Measurements from ENCODE around the gene ACSF3. TPM values are rescaled to one million over a fixed set of nuclear protein-coding genes. Genes with fewer than 3 reads are reported as not detected.

ACSF3 gene
- total RNA-seq, 4 donors from 2014 or later: 26.1 to 55.1 (median 32.5) TPM

DNA sequence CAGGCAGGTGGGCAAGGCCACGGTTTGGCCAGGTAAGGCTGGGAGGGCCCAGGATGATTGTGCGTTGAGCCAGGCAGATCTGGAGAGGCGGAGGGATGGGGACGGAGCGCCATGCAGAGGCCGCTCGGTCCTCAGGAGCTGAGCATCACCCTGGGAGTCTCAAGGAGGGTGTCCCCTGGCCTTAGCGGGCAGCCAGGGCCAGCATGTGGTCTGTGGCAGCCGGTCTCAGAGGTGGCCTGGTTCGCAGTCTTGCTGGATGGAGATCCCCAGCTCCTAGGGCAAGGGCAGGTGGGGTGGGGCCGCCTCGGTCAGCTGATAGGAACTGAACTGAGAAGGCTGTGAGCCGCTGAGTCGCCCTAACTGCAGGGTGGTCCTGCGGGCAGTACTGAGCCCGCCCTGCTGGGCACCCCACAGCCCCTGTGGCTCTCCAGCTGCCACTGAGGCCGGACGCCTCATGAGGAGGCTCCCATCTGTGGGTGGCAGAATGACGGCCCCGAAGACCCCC is 66.2 kb downstream of the ACSF3 start:
- no peak for DNase-seq (ENCODE audit: low spot score in 2 of 2)
- WGBS: 96% methylated on average over 9 of the region's 20 CpGs
- Histone ChIP-seq H3K4me1 (peaks cover 23% of the 10 kb centered on the region), H3K27ac (no peak overlapping the region), H3K36me3 (no peaks in the 10 kb centered on the region), H3K27me3 (peaks cover 36% of the 10 kb centered on the region), H3K4me3 (no peak overlapping the region), H3K9me3 (no peaks in the 10 kb centered on the region)
- no peak for TF ChIP-seq POLR2AphosphoS5 (IDR thresholded peaks at IDR 0.05)
- TF ChIP-seq POLR2A (IDR thresholded peaks at IDR 0.05): no peak
- TF ChIP-seq, protein P1, sequence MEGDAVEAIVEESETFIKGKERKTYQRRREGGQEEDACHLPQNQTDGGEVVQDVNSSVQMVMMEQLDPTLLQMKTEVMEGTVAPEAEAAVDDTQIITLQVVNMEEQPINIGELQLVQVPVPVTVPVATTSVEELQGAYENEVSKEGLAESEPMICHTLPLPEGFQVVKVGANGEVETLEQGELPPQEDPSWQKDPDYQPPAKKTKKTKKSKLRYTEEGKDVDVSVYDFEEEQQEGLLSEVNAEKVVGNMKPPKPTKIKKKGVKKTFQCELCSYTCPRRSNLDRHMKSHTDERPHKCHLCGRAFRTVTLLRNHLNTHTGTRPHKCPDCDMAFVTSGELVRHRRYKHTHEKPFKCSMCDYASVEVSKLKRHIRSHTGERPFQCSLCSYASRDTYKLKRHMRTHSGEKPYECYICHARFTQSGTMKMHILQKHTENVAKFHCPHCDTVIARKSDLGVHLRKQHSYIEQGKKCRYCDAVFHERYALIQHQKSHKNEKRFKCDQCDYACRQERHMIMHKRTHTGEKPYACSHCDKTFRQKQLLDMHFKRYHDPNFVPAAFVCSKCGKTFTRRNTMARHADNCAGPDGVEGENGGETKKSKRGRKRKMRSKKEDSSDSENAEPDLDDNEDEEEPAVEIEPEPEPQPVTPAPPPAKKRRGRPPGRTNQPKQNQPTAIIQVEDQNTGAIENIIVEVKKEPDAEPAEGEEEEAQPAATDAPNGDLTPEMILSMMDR (IDR thresholded peaks at IDR 0.05): no peak
- no peak for TF ChIP-seq EP300 (IDR thresholded peaks at IDR 0.05)

DNA sequence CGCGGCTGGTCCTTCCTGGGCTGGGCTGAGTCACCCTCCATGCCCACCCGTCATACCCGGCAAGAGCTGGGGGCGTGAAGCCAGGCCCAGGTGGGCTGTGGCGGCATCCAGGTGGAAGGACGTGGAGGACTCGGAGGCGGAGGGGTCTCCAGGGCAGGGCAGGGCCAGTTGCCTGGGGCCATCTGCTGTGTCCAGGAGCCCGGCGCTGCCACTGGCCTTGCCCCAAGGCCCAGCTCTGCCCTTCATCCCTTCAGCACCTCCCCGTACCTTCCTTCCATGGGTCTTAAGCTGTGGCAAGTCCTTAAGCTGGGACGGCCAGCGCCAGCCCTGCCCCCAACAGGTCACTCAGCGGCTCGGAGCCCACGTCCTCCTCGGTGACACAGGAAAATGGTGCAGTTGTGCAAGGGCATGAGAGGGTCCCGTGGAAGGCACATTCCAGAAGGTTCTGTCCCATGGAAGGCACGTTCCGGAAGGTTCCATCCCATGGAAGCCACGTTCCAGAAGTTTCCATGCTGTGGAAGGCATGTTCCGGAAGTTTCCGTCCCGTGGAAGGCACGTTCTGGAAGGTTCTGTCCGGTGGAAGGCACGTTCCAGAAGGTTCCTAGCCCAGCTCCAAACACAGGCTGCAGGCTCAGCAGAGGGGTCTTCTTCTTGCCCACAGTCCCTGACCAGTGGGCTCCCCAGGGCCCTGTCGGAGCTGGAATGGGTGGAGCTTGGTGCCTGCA is 67.5 kb downstream of the ACSF3 start:
- Histone ChIP-seq H3K27me3 (peaks cover 43% of the 10 kb centered on the region), H3K36me3 (no peaks in the 10 kb centered on the region), H3K9me3 (no peaks in the 10 kb centered on the region), H3K4me1 (peaks cover 11% of the 10 kb centered on the region), H3K4me3 (no peak overlapping the region), H3K27ac (no peak overlapping the region)
- TF ChIP-seq POLR2A (IDR thresholded peaks at IDR 0.05): no peak
- TF ChIP-seq, protein P1 (IDR thresholded peaks at IDR 0.05): no peak
- TF ChIP-seq POLR2AphosphoS5 (IDR thresholded peaks at IDR 0.05): no peak
- TF ChIP-seq EP300 (IDR thresholded peaks at IDR 0.05): no peak
- WGBS: 80% methylated on average over 24 of the region's 29 CpGs
- no peak for DNase-seq (ENCODE audit: low spot score in 2 of 2)

DNA sequence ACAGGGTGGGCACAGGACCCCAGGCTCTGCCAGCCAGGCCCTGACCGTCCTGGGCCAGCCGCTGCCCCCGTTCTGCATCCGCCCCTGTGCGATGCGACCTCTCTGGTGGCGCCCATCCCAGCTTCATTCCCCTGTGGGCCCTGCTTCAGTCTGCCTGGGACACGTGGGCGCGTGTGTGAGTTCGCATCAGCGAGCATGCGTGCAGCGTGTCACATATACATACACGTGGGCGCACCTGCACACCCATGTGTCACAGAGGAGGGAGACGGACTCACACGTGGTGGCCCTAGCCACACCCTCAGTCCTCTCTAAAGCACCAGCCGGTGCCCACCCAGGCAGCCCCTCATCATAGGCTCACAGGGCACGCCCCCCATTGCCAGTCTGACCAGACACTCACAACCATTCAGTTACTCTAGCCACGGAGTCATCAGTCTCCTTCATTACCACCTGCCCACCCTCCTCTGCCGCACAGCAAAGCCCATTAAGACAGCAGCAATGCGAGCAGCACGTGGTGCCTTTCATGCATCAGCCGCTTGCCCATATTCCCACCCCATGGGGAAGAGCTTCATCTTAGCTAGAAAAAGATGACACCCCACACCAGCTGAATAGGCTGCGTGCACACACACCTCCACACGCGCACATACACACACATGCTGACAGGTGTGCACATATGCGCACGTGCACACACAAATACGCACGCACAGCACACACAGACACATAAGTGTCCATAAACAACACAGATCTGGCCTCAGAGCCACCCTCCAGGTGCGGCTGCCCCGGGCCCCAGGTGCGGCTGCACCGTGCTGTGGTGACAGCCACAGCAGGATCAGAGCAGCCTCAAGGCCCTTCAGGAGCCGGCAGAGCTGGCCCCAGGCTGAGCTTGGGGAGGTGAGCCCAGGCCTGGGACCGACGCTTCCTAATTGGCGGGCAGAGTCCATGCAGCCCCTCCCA is 68.4 kb downstream of the ACSF3 start:
- TF ChIP-seq POLR2AphosphoS5 (IDR thresholded peaks at IDR 0.05): no peak
- no peak for TF ChIP-seq POLR2A (IDR thresholded peaks at IDR 0.05)
- TF ChIP-seq, protein P1 (IDR thresholded peaks at IDR 0.05): no peak
- TF ChIP-seq EP300 (IDR thresholded peaks at IDR 0.05): no peak
- H3K9me3 ChIP-seq: no peaks in the 10 kb centered on the region

DNA sequence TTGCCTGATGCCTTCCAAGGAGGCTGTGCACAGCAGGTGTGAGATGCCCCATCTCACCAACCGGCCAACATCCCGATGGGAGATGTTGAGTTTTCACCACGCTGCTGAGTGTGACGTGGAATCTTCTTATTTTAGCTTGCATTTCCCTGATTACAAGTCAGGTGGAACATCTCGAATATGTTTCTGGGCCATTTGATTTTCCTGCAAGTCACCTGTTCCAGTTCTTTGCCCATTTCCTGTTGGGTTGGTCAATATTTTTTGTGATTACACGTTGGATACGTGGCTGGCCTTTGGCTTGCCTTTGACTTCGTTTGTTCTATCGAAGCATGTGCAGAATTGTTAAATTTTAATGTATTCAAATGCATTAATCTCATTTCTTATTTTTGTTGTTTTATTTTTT is 69.6 kb downstream of the ACSF3 start:
- WGBS: 81% methylated on average over 9 of the region's 9 CpGs
- Histone ChIP-seq H3K27ac (no peak overlapping the region), H3K9me3 (no peaks in the 10 kb centered on the region), H3K36me3 (no peaks in the 10 kb centered on the region), H3K4me1 (peaks cover 11% of the 10 kb centered on the region), H3K4me3 (no peak overlapping the region), H3K27me3 (peaks cover 62% of the 10 kb centered on the region)
- TF ChIP-seq EP300 (IDR thresholded peaks at IDR 0.05) (no peak), POLR2AphosphoS5 (IDR thresholded peaks at IDR 0.05) (no peak), POLR2A (IDR thresholded peaks at IDR 0.05) (no peak)
- TF ChIP-seq, protein P1 (IDR thresholded peaks at IDR 0.05): no peak
- no peak for DNase-seq (ENCODE audit: low spot score in 2 of 2)

More for the DNA sequence above, 68.4 kb downstream of the ACSF3 start:
- peaks cover 6% of the 10 kb centered on the region for H3K4me1 ChIP-seq
- 81% methylated on average over 25 of the region's 40 CpGs for WGBS
- H3K27me3 ChIP-seq: peaks cover 49% of the 10 kb centered on the region
- H3K36me3 ChIP-seq: no peaks in the 10 kb centered on the region
- no peak overlapping the region for H3K4me3 ChIP-seq
- no peak for DNase-seq (ENCODE audit: low spot score in 2 of 2)
- no peak overlapping the region for H3K27ac ChIP-seq

DNA sequence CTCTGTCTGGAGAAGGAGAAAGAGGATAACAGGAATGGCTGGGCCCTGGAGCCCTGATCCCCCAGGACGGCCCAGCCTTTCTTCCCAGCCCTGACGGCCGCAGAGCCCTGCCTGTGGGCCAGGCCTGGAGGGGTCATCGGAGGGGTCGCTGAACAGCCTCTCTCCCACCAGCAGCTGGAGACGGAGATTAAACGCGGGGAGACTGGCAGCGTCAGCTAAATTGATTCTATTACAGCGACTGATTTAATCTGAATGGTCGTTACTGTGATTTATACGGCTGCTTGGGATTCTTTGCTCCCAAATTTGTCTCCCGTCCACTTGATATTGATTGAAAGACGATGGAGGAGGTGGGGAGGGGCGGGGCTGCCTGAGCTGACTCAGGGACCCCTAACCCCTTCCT is 70.8 kb downstream of the ACSF3 start:
- H3K4me1 ChIP-seq: peaks cover 11% of the 10 kb centered on the region
- no peak overlapping the region for H3K4me3 ChIP-seq
- WGBS: 66% methylated on average over 15 of the region's 15 CpGs
- no peak overlapping the region for H3K27ac ChIP-seq
- H3K9me3 ChIP-seq: no peaks in the 10 kb centered on the region
- H3K27me3 ChIP-seq: peaks cover 68% of the 10 kb centered on the region
- H3K36me3 ChIP-seq: no peaks in the 10 kb centered on the region
- TF ChIP-seq EP300 (IDR thresholded peaks at IDR 0.05) (no peak), POLR2A (IDR thresholded peaks at IDR 0.05) (no peak), POLR2AphosphoS5 (IDR thresholded peaks at IDR 0.05) (no peak)
- TF ChIP-seq, protein P1 (IDR thresholded peaks at IDR 0.05): no peak
- no peak for DNase-seq (ENCODE audit: low spot score in 2 of 2)
